H1 (cell line): Measurements from ENCODE around the gene CHCHD6.

Experiments
- CTCF ChIP-seq, 3 experiments: IDR thresholded peaks; 1 replicate in 2 of 3; 2 replicates in 1 of 3; pipeline versions ENCODE4 v1.5.1 to v1.6.1; 2011; ENCODE audit warnings: low read length in 3 of 3, mild to moderate bottlenecking in 3 of 3, inconsistent platforms in 2 of 3, low read depth in 1 of 3, moderate library complexity in 1 of 3; ENCODE audit not compliant: insufficient read depth in 1 of 3; ENCODE audit errors: control extremely low read depth in 1 of 3
- POLR2A ChIP-seq, 2 experiments: IDR thresholded peaks; 1 replicate in 1 of 2; 2 replicates in 1 of 2; pipeline ENCODE4 v1.6.1; 2011; ENCODE audit warnings: low read depth in 2 of 2, low read length in 2 of 2, mild to moderate bottlenecking in 2 of 2; ENCODE audit errors: control extremely low read depth in 1 of 2
- SP1 ChIP-seq: IDR thresholded peaks from 2 replicates; pipeline ENCODE4 v1.6.1; 2011; ENCODE audit warnings: low read depth, low read length
- SP4 ChIP-seq: IDR thresholded peaks from 2 replicates; pipeline ENCODE4 v1.6.1; 2012; ENCODE audit warnings: low read length, inconsistent platforms
- TF ChIP-seq, protein P1 (sequence below): IDR thresholded peaks from 2 replicates; pipeline ENCODE4 v1.6.1; 2012; ENCODE audit warnings: inconsistent platforms
- TF ChIP-seq, protein P2 (sequence below): IDR thresholded peaks from 2 replicates; pipeline ENCODE4 v1.6.1; 2011; ENCODE audit warnings: low read length, improper control_type of control experiment

GRCh38 chr3:126995926-126996512, 292.0 kb downstream of the CHCHD6 start:
- no peak for TF ChIP-seq SP4
- peak in 1 of 3 experiments; percentile 34; a peak in 1 of 4 replicates for TF ChIP-seq CTCF (IDR thresholded peaks at IDR 0.05; ENCODE audit: control extremely low read depth in 1 of 3, insufficient read depth in 1 of 3, low read depth in 1 of 3, low read length in 3 of 3)
- no peak for TF ChIP-seq SP1
- TF ChIP-seq, protein P1, sequence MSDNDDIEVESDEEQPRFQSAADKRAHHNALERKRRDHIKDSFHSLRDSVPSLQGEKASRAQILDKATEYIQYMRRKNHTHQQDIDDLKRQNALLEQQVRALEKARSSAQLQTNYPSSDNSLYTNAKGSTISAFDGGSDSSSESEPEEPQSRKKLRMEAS, result no peak
- TF ChIP-seq POLR2A (IDR thresholded peaks at IDR 0.05; ENCODE audit: control extremely low read depth in 1 of 2, low read depth in 2 of 2, low read length in 2 of 2), result no peak
- TF ChIP-seq, protein P2, sequence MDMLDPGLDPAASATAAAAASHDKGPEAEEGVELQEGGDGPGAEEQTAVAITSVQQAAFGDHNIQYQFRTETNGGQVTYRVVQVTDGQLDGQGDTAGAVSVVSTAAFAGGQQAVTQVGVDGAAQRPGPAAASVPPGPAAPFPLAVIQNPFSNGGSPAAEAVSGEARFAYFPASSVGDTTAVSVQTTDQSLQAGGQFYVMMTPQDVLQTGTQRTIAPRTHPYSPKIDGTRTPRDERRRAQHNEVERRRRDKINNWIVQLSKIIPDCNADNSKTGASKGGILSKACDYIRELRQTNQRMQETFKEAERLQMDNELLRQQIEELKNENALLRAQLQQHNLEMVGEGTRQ, result no peak
